Ishikawa (cell line): ENCODE data around the gene SNAP29.

Source experiments
- CEBPB ChIP-seq: IDR thresholded peaks from 2 replicates; pipeline ENCODE4 v1.6.1; 2012
- CREB1 ChIP-seq: IDR thresholded peaks from 2 replicates; pipeline ENCODE4 v1.6.1; 2012; ENCODE audit warnings: low read depth
- EGR1 ChIP-seq: IDR thresholded peaks from 2 replicates; pipeline ENCODE4 v1.6.1; 2012
- EP300 ChIP-seq: IDR thresholded peaks from 2 replicates; pipeline ENCODE4 v1.6.1; 2012; ENCODE audit warnings: borderline replicate concordance
- FOXM1 ChIP-seq: IDR thresholded peaks from 2 replicates; pipeline ENCODE4 v1.6.1; 2012; ENCODE audit warnings: low read depth, borderline replicate concordance
- MAX ChIP-seq: IDR thresholded peaks from 2 replicates; pipeline ENCODE4 v1.6.1; 2012
- NFIC ChIP-seq: IDR thresholded peaks from 2 replicates; pipeline ENCODE4 v1.6.1; 2012
- RAD21 ChIP-seq: IDR thresholded peaks from 2 replicates; pipeline ENCODE4 v1.6.1; 2012; ENCODE audit warnings: low read depth
- REST ChIP-seq: IDR thresholded peaks from 2 replicates; pipeline ENCODE4 v1.6.1; 2012; ENCODE audit warnings: low read depth, mild to moderate bottlenecking
- TAF1 ChIP-seq: IDR thresholded peaks from 2 replicates; pipeline ENCODE4 v1.6.1; 2012; ENCODE audit warnings: low read depth, mild to moderate bottlenecking
- TCF12 ChIP-seq: IDR thresholded peaks from 2 replicates; pipeline ENCODE4 v1.6.1; 2012; ENCODE audit warnings: low read depth
- TEAD4 ChIP-seq: IDR thresholded peaks from 2 replicates; pipeline ENCODE4 v1.6.1; 2012
- USF1 ChIP-seq: IDR thresholded peaks from 2 replicates; pipeline ENCODE4 v1.6.1; 2012
- YY1 ChIP-seq: IDR thresholded peaks from 2 replicates; pipeline ENCODE4 v1.6.1; 2012; ENCODE audit warnings: low read depth
- ZBTB7A ChIP-seq: IDR thresholded peaks from 2 replicates; pipeline ENCODE4 v1.6.1; 2012; ENCODE audit warnings: low read depth

SNAP29 gene

GRCh38 chr22:20836987-20837823 lies 21.6 kb upstream of the SNAP29 start:
- TF ChIP-seq EGR1 (no peak), REST (no peak), TEAD4 (no peak), TAF1 (no peak), NFIC (no peak), CREB1 (no peak), CEBPB (no peak), FOXM1 (no peak), USF1 (no peak), EP300 (no peak), YY1 (no peak), MAX (no peak), TCF12 (no peak), RAD21 (no peak), ZBTB7A (no peak)

- TF ChIP-seq YY1 (no peak), NFIC (no peak), USF1 (no peak), MAX (no peak), REST (no peak), TEAD4 (no peak), ZBTB7A (no peak), EGR1 (no peak), CEBPB (no peak), TAF1 (no peak), TCF12 (no peak), EP300 (no peak), FOXM1 (no peak), RAD21 (no peak), CREB1 (no peak)
Measured at GRCh38 chr22:20839837-20840645, 18.8 kb upstream of the SNAP29 start.

GRCh38 chr22:20840646-20841371 lies 18.0 kb upstream of the SNAP29 start:
- no peak for TF ChIP-seq TEAD4
- TF ChIP-seq TCF12: no peak
- TF ChIP-seq TAF1: no peak

- no peak for TF ChIP-seq CREB1
- no peak for TF ChIP-seq MAX
- TF ChIP-seq RAD21: no peak
- no peak for TF ChIP-seq USF1
- TF ChIP-seq CEBPB: no peak
- no peak for TF ChIP-seq TAF1
- TF ChIP-seq YY1: no peak
Measured at GRCh38 chr22:20843501-20843900, 15.3 kb upstream of the SNAP29 start.
